ENCODE results near the gene CIRBP.
A peak's percentile ranks its signal among the peaks of the same experiment; 100 is the strongest.

CIRBP gene

GRCh38 chr19:1261798-1262622 lies 7.1 kb upstream of the CIRBP start:
- Histone ChIP-seq H3K36me3 (ENCODE audit: control insufficient read depth in 5 of 5, insufficient read depth in 5 of 5, low read length in 5 of 5) (peaks cover 0 to 13% (median 5%) of the 10 kb centered on the region in 5 donors), H3K4me3 (ENCODE audit: low read depth in 1 of 5, low read length in 5 of 5) (peak overlapping the region in 3 of 5 donors; percentile 67 to 81 (median 73)), H3K9ac (ENCODE audit: low read length in 5 of 5) (peak overlapping the region in 3 of 5 donors; percentile 55 to 73 (median 73)), H3K9me3 (ENCODE audit: control insufficient read depth in 5 of 5, low read length in 5 of 5) (peaks cover 0 to 2% (median 0%) of the 10 kb centered on the region in 5 donors), H3K4me1 (ENCODE audit: control insufficient read depth in 5 of 5, insufficient read depth in 5 of 5, low read length in 5 of 5) (peaks cover 17 to 77% (median 69%) of the 10 kb centered on the region in 5 donors), H3K27ac (ENCODE audit: low read depth, low read length) (peak overlapping the region; percentile 86), H3K27me3 (ENCODE audit: control insufficient read depth in 5 of 5, insufficient read depth in 4 of 5, low read length in 5 of 5) (peaks cover 0 to 6% (median 0%) of the 10 kb centered on the region in 5 donors)

GRCh38 chr19:1262623-1263123 lies 6.5 kb upstream of the CIRBP start:
- Histone ChIP-seq H3K9ac (ENCODE audit: low read length in 5 of 5) (no peak overlapping the region), H3K4me3 (ENCODE audit: low read depth in 1 of 5, low read length in 5 of 5) (no peak overlapping the region), H3K4me1 (ENCODE audit: control insufficient read depth in 5 of 5, insufficient read depth in 5 of 5, low read length in 5 of 5) (peaks cover 17 to 77% (median 73%) of the 10 kb centered on the region in 5 donors), H3K27me3 (ENCODE audit: control insufficient read depth in 5 of 5, insufficient read depth in 4 of 5, low read length in 5 of 5) (peaks cover 0 to 6% (median 0%) of the 10 kb centered on the region in 5 donors), H3K27ac (ENCODE audit: low read depth, low read length) (peak overlapping the region; percentile 86), H3K36me3 (ENCODE audit: control insufficient read depth in 5 of 5, insufficient read depth in 5 of 5, low read length in 5 of 5) (peaks cover 0 to 7% (median 0%) of the 10 kb centered on the region in 5 donors), H3K9me3 (ENCODE audit: control insufficient read depth in 5 of 5, low read length in 5 of 5) (peaks cover 0 to 2% (median 0%) of the 10 kb centered on the region in 5 donors)

- H3K4me1 ChIP-seq (ENCODE audit: control insufficient read depth in 5 of 5, insufficient read depth in 5 of 5, low read length in 5 of 5), result peaks cover 17 to 77% (median 73%) of the 10 kb centered on the region in 5 donors
- H3K27me3 ChIP-seq (ENCODE audit: control insufficient read depth in 5 of 5, insufficient read depth in 4 of 5, low read length in 5 of 5), result peaks cover 0 to 6% (median 0%) of the 10 kb centered on the region in 5 donors
- no peak overlapping the region for H3K9ac ChIP-seq (ENCODE audit: low read length in 5 of 5)
- peaks cover 0 to 3% (median 0%) of the 10 kb centered on the region in 5 donors for H3K36me3 ChIP-seq (ENCODE audit: control insufficient read depth in 5 of 5, insufficient read depth in 5 of 5, low read length in 5 of 5)
- H3K27ac ChIP-seq (ENCODE audit: low read depth, low read length), result peak overlapping the region; percentile 86
- H3K9me3 ChIP-seq (ENCODE audit: control insufficient read depth in 5 of 5, low read length in 5 of 5), result peaks cover 0 to 2% (median 0%) of the 10 kb centered on the region in 5 donors
- no peak overlapping the region for H3K4me3 ChIP-seq (ENCODE audit: low read depth in 1 of 5, low read length in 5 of 5)
Observed at GRCh38 chr19:1263188-1263587, 5.9 kb upstream of the CIRBP start.

GRCh38 chr19:1264801-1265614 lies 4.1 kb upstream of the CIRBP start:
- H3K4me3 ChIP-seq (ENCODE audit: low read depth in 1 of 5, low read length in 5 of 5), result no peak overlapping the region
- no peaks in the 10 kb centered on the region for H3K9me3 ChIP-seq (ENCODE audit: control insufficient read depth in 5 of 5, low read length in 5 of 5)
- peak overlapping the region in 1 of 5 donors; percentile 2 for H3K9ac ChIP-seq (ENCODE audit: low read length in 5 of 5)
- H3K27me3 ChIP-seq (ENCODE audit: control insufficient read depth in 5 of 5, insufficient read depth in 4 of 5, low read length in 5 of 5), result no peaks in the 10 kb centered on the region
- H3K36me3 ChIP-seq (ENCODE audit: control insufficient read depth in 5 of 5, insufficient read depth in 5 of 5, low read length in 5 of 5), result no peaks in the 10 kb centered on the region
- H3K4me1 ChIP-seq (ENCODE audit: control insufficient read depth in 5 of 5, insufficient read depth in 5 of 5, low read length in 5 of 5), result peaks cover 17 to 73% (median 67%) of the 10 kb centered on the region in 5 donors
- H3K27ac ChIP-seq (ENCODE audit: low read depth, low read length), result peak overlapping the region; percentile 79

- Histone ChIP-seq H3K4me1 (ENCODE audit: control insufficient read depth in 5 of 5, insufficient read depth in 5 of 5, low read length in 5 of 5) (peaks cover 17 to 73% (median 67%) of the 10 kb centered on the region in 5 donors), H3K27me3 (ENCODE audit: control insufficient read depth in 5 of 5, insufficient read depth in 4 of 5, low read length in 5 of 5) (no peaks in the 10 kb centered on the region), H3K9ac (ENCODE audit: low read length in 5 of 5) (peak overlapping the region in 4 of 5 donors; percentile 37 to 49 (median 40)), H3K4me3 (ENCODE audit: low read depth in 1 of 5, low read length in 5 of 5) (peak overlapping the region in 4 of 5 donors; percentile 30 to 63 (median 49)), H3K9me3 (ENCODE audit: control insufficient read depth in 5 of 5, low read length in 5 of 5) (no peaks in the 10 kb centered on the region), H3K36me3 (ENCODE audit: control insufficient read depth in 5 of 5, insufficient read depth in 5 of 5, low read length in 5 of 5) (peaks cover 0 to under 1% (median under 1%) of the 10 kb centered on the region in 5 donors), H3K27ac (ENCODE audit: low read depth, low read length) (peak overlapping the region; percentile 89)
Observed at GRCh38 chr19:1265615-1266128, 3.5 kb upstream of the CIRBP start.

- Histone ChIP-seq H3K36me3 (ENCODE audit: control insufficient read depth in 5 of 5, insufficient read depth in 5 of 5, low read length in 5 of 5) (peaks cover 0 to 7% (median 7%) of the 10 kb centered on the region in 5 donors), H3K4me3 (ENCODE audit: low read depth in 1 of 5, low read length in 5 of 5) (peak overlapping the region in 4 of 5 donors; percentile 30 to 63 (median 49)), H3K9ac (ENCODE audit: low read length in 5 of 5) (peak overlapping the region in 4 of 5 donors; percentile 37 to 49 (median 40)), H3K27ac (ENCODE audit: low read depth, low read length) (peak overlapping the region; percentile 89), H3K4me1 (ENCODE audit: control insufficient read depth in 5 of 5, insufficient read depth in 5 of 5, low read length in 5 of 5) (peaks cover 23 to 75% (median 70%) of the 10 kb centered on the region in 5 donors), H3K27me3 (ENCODE audit: control insufficient read depth in 5 of 5, insufficient read depth in 4 of 5, low read length in 5 of 5) (no peaks in the 10 kb centered on the region), H3K9me3 (ENCODE audit: control insufficient read depth in 5 of 5, low read length in 5 of 5) (no peaks in the 10 kb centered on the region)
Observed at GRCh38 chr19:1266129-1266915, 2.8 kb upstream of the CIRBP start.

- Histone ChIP-seq H3K4me3 (ENCODE audit: low read depth in 1 of 5, low read length in 5 of 5) (peak overlapping the region in 4 of 5 donors; percentile 25 to 63 (median 46)), H3K9me3 (ENCODE audit: control insufficient read depth in 5 of 5, low read length in 5 of 5) (no peaks in the 10 kb centered on the region), H3K36me3 (ENCODE audit: control insufficient read depth in 5 of 5, insufficient read depth in 5 of 5, low read length in 5 of 5) (peaks cover 0 to 14% (median 14%) of the 10 kb centered on the region in 5 donors), H3K27me3 (ENCODE audit: control insufficient read depth in 5 of 5, insufficient read depth in 4 of 5, low read length in 5 of 5) (no peaks in the 10 kb centered on the region), H3K4me1 (ENCODE audit: control insufficient read depth in 5 of 5, insufficient read depth in 5 of 5, low read length in 5 of 5) (peaks cover 20 to 75% (median 70%) of the 10 kb centered on the region in 5 donors), H3K9ac (ENCODE audit: low read length in 5 of 5) (peak overlapping the region in 1 of 5 donors; percentile 49), H3K27ac (ENCODE audit: low read depth, low read length) (peak overlapping the region; percentile 89)
Observed at GRCh38 chr19:1266916-1267476, 2.1 kb upstream of the CIRBP start.

DNA sequence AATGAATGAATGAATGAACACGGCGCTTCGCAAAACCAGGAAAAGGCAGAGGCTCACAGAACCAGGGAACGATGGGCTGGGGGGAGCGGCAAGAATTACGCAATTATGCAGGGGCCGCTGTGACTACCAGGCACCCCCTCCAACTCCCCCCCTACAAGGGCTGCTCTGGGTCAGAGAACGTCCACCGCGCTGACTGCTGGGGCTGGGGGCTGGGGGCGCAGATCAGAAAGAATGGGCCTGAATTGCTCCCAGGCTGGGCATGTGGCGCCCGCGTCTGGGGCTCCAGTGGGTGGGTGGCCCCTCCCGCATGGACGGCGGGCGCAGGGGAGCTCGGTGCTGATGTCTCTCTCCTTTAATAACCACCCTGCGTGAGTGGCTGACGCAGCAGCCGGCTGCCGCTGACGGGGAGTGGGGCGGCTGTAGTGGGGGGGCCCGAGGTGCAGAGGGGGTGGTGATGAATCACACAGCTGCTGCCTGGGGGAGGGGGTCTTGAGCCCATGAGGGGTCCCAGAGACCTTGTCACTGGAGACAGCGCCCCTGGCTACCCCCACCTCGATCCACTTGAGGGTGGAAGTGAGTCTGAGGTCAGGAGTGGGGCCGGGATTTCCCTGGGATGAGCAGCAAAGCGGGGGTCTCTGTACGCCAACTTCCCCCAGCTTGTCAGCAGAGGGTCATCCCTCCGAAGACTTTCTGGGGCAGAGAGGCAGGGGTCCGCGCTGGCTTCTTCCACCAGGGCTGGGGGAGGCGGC lies 1.5 kb upstream of the CIRBP start:
- Histone ChIP-seq H3K4me3 (ENCODE audit: low read depth in 1 of 5, low read length in 5 of 5) (peak overlapping the region in 4 of 5 donors; percentile 25 to 63 (median 46)), H3K27ac (ENCODE audit: low read depth, low read length) (peak overlapping the region; percentile 91), H3K9me3 (ENCODE audit: control insufficient read depth in 5 of 5, low read length in 5 of 5) (no peaks in the 10 kb centered on the region), H3K27me3 (ENCODE audit: control insufficient read depth in 5 of 5, insufficient read depth in 4 of 5, low read length in 5 of 5) (no peaks in the 10 kb centered on the region), H3K4me1 (ENCODE audit: control insufficient read depth in 5 of 5, insufficient read depth in 5 of 5, low read length in 5 of 5) (peaks cover 19 to 75% (median 70%) of the 10 kb centered on the region in 5 donors), H3K36me3 (ENCODE audit: control insufficient read depth in 5 of 5, insufficient read depth in 5 of 5, low read length in 5 of 5) (peaks cover 0 to 21% (median 20%) of the 10 kb centered on the region in 5 donors), H3K9ac (ENCODE audit: low read length in 5 of 5) (no peak overlapping the region)
